ENCODE data around the gene KREMEN1.
A peak's percentile ranks its signal among the peaks of the same experiment; 100 is the strongest.

Gene KREMEN1

DNA sequence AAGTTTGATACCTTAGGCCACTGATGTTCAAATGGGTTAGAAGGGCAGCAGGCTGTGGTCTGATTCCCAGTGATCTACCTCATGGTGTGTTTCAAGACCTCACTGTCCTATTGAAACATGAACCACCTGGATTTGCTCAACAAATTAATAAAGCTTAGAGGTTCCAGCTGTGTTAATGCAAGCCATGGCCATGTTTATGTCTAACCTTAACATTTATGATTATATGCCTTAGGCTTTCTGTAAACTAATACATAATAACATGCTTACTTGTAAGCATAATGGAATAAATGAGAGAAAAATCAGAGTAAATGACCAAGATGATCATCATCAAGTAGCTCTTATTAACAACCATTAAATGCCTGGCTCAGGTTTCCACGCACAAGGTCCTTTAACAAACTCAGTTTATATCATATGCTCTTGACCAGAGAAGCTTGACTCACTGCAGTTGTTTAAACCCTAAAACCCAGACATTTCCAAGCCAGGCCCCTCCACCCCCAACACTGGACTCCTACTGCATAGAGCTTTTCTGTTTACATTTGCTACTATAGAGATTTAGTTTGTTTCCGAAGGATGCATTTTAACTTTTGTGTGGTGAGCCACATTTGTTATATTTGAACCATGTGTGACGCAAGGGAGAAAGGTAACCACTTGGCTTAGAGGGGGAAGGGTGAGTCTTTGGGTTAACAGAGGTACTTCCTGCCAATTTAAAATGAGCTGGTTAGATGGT, 43.7 kb downstream of the KREMEN1 start:
- no peak for TF ChIP-seq GATA1 (IDR thresholded peaks at IDR 0.05; ENCODE audit: low read depth, low read length)
- no peak for TF ChIP-seq POLR2A (IDR thresholded peaks at IDR 0.05; ENCODE audit: low read length)

DNA sequence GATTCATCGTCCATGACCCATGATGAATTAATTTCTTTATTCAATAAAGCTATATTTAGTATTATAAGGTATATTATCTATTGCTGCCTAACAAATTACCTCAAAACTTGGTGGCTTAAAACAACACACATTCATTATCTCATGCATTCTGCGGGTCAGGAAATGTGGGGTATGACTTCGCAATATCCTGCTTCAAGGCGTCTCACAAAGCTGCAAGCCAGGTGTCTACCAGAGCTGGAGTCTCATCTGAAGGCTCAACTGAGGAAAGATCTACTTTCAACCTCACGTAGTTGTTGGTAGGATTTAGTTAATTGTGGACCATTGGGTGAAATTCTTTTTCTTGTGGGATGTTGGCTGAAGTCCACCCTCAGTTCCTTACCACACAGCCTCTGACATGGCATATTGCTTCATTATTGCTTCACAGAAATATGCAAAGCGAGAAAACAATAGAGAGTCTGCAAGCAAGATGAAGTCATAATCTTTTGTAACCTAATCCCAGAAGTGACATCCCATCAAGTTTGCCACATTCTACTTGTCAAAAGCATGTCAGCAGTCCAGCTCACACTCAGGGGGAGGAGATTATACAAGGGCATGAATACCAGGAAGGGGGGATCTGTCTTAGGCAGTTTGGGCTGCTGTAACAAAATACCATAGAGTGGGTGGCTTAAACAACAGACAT, 45.1 kb downstream of the KREMEN1 start:
- TF ChIP-seq GATA1 (IDR thresholded peaks at IDR 0.05; ENCODE audit: low read depth, low read length) = no peak
- no peak for TF ChIP-seq POLR2A (IDR thresholded peaks at IDR 0.05; ENCODE audit: low read length)
- no peak for DNase-seq

More for the DNA sequence above, 43.7 kb downstream of the KREMEN1 start:
- no peak for DNase-seq

- DNase-seq = peak in 1 of 2 experiments; percentile 31
These were observed 47.5 kb downstream of the KREMEN1 start for GRCh38 chr22:29120098-29120912.

DNA sequence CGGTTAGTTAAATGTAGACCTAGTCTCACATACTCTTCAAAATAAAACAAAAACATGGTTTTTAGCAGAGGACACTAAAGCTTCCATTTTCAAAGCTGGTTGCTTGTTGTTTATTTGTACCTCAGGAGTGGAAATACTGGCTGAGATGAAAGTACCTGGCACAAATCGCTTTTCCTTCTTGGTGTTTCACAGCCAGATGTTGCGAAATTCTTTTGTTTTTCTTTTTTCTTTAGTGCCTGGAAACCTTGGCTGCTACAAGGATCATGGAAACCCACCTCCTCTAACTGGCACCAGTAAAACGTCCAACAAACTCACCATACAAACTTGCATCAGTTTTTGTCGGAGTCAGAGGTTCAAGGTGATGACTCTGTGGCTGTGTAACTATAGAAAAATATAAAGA, 48.3 kb downstream of the KREMEN1 start:
- TF ChIP-seq POLR2A (IDR thresholded peaks at IDR 0.05; ENCODE audit: low read length) = no peak
- TF ChIP-seq GATA1 (IDR thresholded peaks at IDR 0.05; ENCODE audit: low read depth, low read length) = no peak
- no peak for DNase-seq

DNA sequence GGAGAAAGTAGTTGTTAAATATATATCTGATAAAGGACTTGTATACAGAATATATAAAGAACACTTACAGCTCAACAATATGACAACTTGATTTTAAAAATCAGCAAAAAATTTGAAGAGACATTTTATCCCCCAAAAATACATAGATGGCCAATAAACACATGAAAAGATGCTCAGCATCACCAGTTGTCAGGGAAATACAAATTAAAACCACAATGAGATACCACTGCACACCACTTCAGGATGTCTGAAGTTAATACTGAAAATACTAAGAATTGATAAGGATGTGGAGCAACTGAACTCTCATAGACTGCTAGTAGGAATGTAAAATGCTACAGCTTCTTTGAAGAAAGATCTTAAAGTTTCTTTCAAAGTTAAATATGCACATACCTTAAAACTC, 49.2 kb downstream of the KREMEN1 start:
- DNase-seq = peak in 1 of 2 experiments; percentile 14
- TF ChIP-seq POLR2A (IDR thresholded peaks at IDR 0.05; ENCODE audit: low read length) (no peak), GATA1 (IDR thresholded peaks at IDR 0.05; ENCODE audit: low read depth, low read length) (no peak)

DNA sequence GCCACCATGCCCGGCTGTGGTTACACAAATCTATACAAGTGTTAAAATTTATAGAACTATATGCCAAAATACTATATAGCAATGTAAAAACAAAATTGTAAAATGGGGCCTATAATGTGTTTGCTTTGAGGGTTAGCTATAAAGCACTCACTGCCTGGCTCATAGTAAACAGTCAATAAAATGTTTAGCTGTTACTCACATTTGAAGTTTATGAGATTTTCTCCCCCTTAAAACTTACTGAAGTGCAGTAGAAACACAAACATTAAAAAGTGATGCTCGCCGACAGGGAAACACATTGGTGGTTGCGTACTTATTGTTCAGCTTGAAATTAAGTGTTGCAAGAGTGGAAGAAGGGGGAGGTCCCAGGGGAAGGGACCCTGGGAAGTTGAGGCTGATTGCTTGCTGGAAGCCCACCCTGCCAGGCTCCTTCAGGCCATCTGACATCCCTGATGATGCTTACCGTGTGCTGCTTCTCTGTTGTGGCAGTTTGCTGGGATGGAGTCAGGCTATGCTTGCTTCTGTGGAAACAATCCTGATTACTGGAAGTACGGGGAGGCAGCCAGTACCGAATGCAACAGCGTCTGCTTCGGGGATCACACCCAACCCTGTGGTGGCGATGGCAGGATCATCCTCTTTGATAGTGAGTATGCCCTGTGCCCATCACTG, 52.1 kb downstream of the KREMEN1 start:
- TF ChIP-seq GATA1 (IDR thresholded peaks at IDR 0.05; ENCODE audit: low read depth, low read length) (no peak), POLR2A (IDR thresholded peaks at IDR 0.05; ENCODE audit: low read length) (no peak)
- no peak for DNase-seq

DNA sequence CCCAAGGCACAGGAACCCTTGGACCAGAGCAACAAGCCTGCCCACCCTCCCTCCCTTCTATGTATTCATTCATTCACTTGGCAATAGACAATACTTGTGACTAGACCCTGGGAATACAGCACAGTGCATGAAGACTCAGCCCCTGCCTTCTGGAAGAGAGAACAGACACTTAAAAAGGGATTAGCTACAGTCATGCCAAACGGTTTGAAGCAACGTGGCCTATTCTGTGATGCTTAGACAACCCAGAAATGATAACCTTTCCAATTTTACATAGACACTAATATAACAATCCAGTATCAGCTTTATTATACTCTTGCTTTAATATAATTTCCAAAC, 52.6 kb downstream of the KREMEN1 start:
- TF ChIP-seq GATA1 (IDR thresholded peaks at IDR 0.05; ENCODE audit: low read depth, low read length) (no peak), POLR2A (IDR thresholded peaks at IDR 0.05; ENCODE audit: low read length) (no peak)
- DNase-seq = no peak

GRCh38 chr22:29125844-29126243, 53.0 kb downstream of the KREMEN1 start:
- DNase-seq = peak; percentile 18 to 56

GRCh38 chr22:29126670-29127395, 54.0 kb downstream of the KREMEN1 start:
- peak; percentile 14 to 67 for DNase-seq
- no peak for TF ChIP-seq GATA1 (IDR thresholded peaks at IDR 0.05; ENCODE audit: low read depth, low read length)
- no peak for TF ChIP-seq POLR2A (IDR thresholded peaks at IDR 0.05; ENCODE audit: low read length)

More at GRCh38 chr22:29125844-29126243, 53.0 kb downstream of the KREMEN1 start:
- TF ChIP-seq POLR2A (IDR thresholded peaks at IDR 0.05; ENCODE audit: low read length) (no peak), GATA1 (IDR thresholded peaks at IDR 0.05; ENCODE audit: low read depth, low read length) (no peak)

DNA sequence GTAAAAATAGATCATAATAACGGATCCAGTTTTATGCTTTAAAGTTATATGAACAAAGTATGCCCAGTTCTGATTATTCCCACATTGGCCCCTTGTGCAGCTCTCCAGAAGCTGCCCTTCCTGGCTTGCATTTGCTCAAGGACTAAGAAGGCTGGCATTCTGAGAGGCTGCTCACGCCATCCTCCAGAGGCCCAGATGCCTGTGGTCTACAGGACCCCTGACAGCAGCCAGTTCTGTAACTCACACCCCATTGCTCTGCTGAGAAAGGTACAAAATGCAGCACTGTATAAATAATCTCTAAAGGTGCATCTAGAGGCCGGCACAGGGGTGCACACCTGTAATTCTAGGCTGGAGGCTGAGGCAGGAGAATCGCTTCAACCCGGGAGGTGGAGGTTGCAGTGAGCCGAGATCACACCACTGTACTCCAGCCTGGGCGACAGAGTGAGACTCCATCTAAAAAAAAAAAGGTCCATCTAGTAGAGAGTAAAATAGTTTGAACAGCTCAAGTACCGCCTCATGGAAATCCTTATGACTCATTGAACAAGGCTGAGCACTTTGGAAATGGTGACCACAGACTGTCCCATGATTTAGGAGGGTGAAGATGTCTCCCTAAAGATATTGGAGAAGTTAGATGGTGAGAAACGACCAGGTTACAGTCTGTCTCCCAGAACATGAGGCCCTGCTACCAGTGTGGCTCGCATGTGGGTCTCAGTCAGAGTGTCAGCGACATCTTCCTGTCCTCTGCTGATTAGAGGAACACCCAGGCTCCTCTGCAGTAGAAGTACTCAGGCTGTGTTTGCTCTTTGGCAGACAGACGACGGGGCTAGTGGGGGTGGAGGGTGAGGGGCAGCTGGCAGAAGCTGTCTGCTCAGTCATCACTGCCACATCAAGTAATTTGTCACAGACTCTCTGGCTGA, 56.3 kb downstream of the KREMEN1 start:
- TF ChIP-seq POLR2A (IDR thresholded peaks at IDR 0.05; ENCODE audit: low read length) (peak; percentile 64), GATA1 (IDR thresholded peaks at IDR 0.05; ENCODE audit: low read depth, low read length) (no peak)
- DNase-seq = peak; percentile 45 to 53

DNA sequence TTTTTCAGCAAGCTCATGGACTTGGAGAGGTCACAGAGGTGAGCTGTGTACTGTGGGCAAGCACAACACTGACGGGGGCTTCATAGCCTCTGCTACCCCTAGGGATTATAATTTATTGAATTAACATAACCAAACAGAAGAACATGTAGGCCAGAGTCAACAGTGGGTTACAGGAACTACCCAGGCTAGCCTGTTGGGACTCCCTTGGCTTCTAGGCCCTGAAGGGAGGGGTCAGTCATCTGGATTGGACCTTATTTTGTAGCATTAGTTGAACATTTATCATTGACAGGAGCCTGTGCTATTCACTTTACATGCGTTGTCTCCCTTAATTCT, 56.9 kb downstream of the KREMEN1 start:
- peak; percentile 31 for TF ChIP-seq POLR2A (IDR thresholded peaks at IDR 0.05; ENCODE audit: low read length)
- TF ChIP-seq GATA1 (IDR thresholded peaks at IDR 0.05; ENCODE audit: low read depth, low read length) = no peak
- DNase-seq = no peak

DNA sequence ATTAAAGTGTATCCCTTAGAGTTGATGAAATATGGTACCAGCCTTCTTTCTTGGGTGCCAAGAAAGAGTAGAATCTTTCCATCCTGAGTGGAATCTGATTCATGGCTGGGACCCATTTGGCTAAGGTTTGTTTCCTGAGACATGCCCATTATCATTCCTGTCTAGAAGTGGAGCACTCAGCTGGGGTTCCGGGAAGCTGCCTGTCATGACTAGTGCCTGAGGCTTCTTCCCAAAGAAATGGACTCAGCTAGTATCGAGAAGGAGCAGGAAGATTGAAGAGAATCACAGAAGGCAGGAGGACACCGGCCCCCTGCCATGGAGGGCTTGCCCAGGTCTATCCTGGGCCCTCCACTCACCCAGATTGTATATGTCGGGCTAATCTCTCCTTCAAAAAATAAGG, 57.6 kb downstream of the KREMEN1 start:
- TF ChIP-seq GATA1 (IDR thresholded peaks at IDR 0.05; ENCODE audit: low read depth, low read length) = no peak
- DNase-seq = no peak

All from erythroblast (primary cell).